B cell (primary cell): Measurements from ENCODE around the gene PTGS2. TPM values are rescaled to one million over a fixed set of nuclear protein-coding genes. Genes with fewer than 3 reads are reported as not detected.
"Not testable (repeated sequence)": the region's sequence is repeated elsewhere in the genome, so short reads cannot be mapped to it uniquely, and the experiment has no call there.

ENCODE experiments used
- ATAC-seq: fragments of 200-7000 bp; cut with Tn5 transposase; one replicate; pipeline ENCODE4 v1.10.0; 2021; ENCODE audit warnings: low read depth, mild to moderate bottlenecking, moderate number of reproducible peaks, moderate library complexity
- CTCF ChIA-PET: fragments of 350-600 bp; sonication (Branson Sonifier 250); formaldehyde crosslinking; loops from one replicate; lab custom pipeline; 2021; ENCODE audit warnings: antibody characterized with exemption, inconsistent platforms; lab: Charles Lee
- POLR2A ChIA-PET: fragments of 350-600 bp; sonication (Branson Sonifier 250); formaldehyde crosslinking; loops from one replicate; lab custom pipeline; 2021; ENCODE audit warnings: antibody characterized with exemption; lab: Charles Lee
- DNase-seq: peaks from one replicate; pipeline ENCODE4 v3.0.0; 2013
- H2AFZ ChIP-seq: 2 replicates; pipeline ENCODE4 v1.6.1; 2012; ENCODE audit warnings: mild to moderate bottlenecking, low read depth, low read length; ENCODE audit not compliant: insufficient read depth, poor library complexity, severe bottlenecking
- H3K27ac ChIP-seq, 2 donors: 1 replicate in 1 of 2; 2 replicates in 1 of 2; pipeline ENCODE4 v1.5.1; 2012 to 2013; ENCODE audit warnings: low read length in 2 of 2, mild to moderate bottlenecking in 2 of 2, moderate library complexity in 1 of 2
- H3K27me3 ChIP-seq, 4 experiments: fragments of 200-600 bp in 1 of 4; sonication (generic) in 1 of 4; replicated peaks in 1 of 4; 1 replicate in 2 of 4; 2 replicates in 2 of 4; pipeline versions ENCODE4 v1.6.1 to v1.7.0; 2013 to 2016; ENCODE audit warnings: low read length in 3 of 4, mild to moderate bottlenecking in 2 of 4, mixed read lengths in 1 of 4, moderate library complexity in 1 of 4; ENCODE audit not compliant: insufficient read depth in 4 of 4, control insufficient read depth in 3 of 4; ENCODE audit errors: control extremely low read depth in 1 of 4
- H3K36me3 ChIP-seq, 2 experiments: replicated peaks in 1 of 2; 1 replicate in 1 of 2; 2 replicates in 1 of 2; pipeline versions ENCODE4 v1.6.1 to v1.7.1; 2013; ENCODE audit warnings: low read length in 1 of 2; ENCODE audit not compliant: insufficient read depth in 2 of 2, control insufficient read depth in 1 of 2; ENCODE audit errors: control extremely low read depth in 1 of 2, extremely low read depth in 1 of 2
- H3K4me1 ChIP-seq, 2 donors: fragments of 200-600 bp in 1 of 2; sonication (generic) in 1 of 2; 1 replicate in 1 of 2; 2 replicates in 1 of 2; pipeline versions ENCODE4 v1.5.1 to v1.6.1; 2013 to 2017; ENCODE audit warnings: low read length in 2 of 2; ENCODE audit not compliant: control insufficient read depth in 2 of 2, insufficient read depth in 2 of 2
- H3K4me2 ChIP-seq: replicated peaks from 2 replicates; pipeline ENCODE3; 2012; ENCODE audit warnings: mild to moderate bottlenecking, low read depth, low read length; ENCODE audit not compliant: poor library complexity, severe bottlenecking
- H3K4me3 ChIP-seq, 5 experiments: fragments of 200-600 bp in 1 of 5; sonication (generic) in 1 of 5; 1 replicate in 3 of 5; 2 replicates in 2 of 5; pipeline versions ENCODE4 v1.5.1 to v1.7.0; 2011 to 2016; ENCODE audit warnings: low read length in 4 of 5, mild to moderate bottlenecking in 4 of 5, low read depth in 2 of 5, control low read depth in 1 of 5, moderate library complexity in 1 of 5; ENCODE audit not compliant: insufficient read depth in 1 of 5; ENCODE audit errors: control extremely low read depth in 1 of 5, extremely low read depth in 1 of 5
- H3K79me2 ChIP-seq: fragments of 200-600 bp; sonication (generic); one replicate; pipeline ENCODE4 v1.6.0; 2016; ENCODE audit warnings: low read length; ENCODE audit not compliant: control insufficient read depth, insufficient read depth
- H3K9ac ChIP-seq: fragments of 200-600 bp; sonication (generic); 2 replicates; pipeline ENCODE4 v1.6.1; 2017; ENCODE audit warnings: mild to moderate bottlenecking, low read length, moderate library complexity
- H3K9me3 ChIP-seq, 3 donors: one replicate each; pipeline versions ENCODE4 v1.6.1 to v1.7.1; 2013; ENCODE audit warnings: low read length in 2 of 3; ENCODE audit not compliant: control insufficient read depth in 2 of 3, insufficient read depth in 1 of 3; ENCODE audit errors: control extremely low read depth in 1 of 3
- H4K20me1 ChIP-seq: 2 replicates; pipeline ENCODE4 v1.6.0; 2012; ENCODE audit warnings: mild to moderate bottlenecking, low read length; ENCODE audit not compliant: insufficient read depth, control insufficient read depth, poor library complexity, severe bottlenecking
- H3K27ac Mint-ChIP-seq: one replicate; pipeline ENCODE4 v1.8.0; 2021; ENCODE audit warnings: mixed read lengths
- H3K27me3 Mint-ChIP-seq: one replicate; pipeline ENCODE4 v1.8.0; 2021; ENCODE audit warnings: mixed read lengths
- H3K4me1 Mint-ChIP-seq: one replicate; pipeline ENCODE4 v1.8.0; 2021; ENCODE audit warnings: mixed read lengths
- H3K4me3 Mint-ChIP-seq: one replicate; pipeline ENCODE4 v1.8.0; 2021; ENCODE audit warnings: mixed read lengths
- H3K9me3 Mint-ChIP-seq: one replicate; pipeline ENCODE4 v1.8.0; 2022; ENCODE audit warnings: mixed read lengths; ENCODE audit not compliant: insufficient read depth
- EZH2 ChIP-seq: IDR thresholded peaks from 2 replicates; pipeline ENCODE4 v1.6.1; 2012; ENCODE audit warnings: borderline replicate concordance, low read depth, mild to moderate bottlenecking, moderate library complexity, low read length; ENCODE audit not compliant: insufficient read depth, poor library complexity, severe bottlenecking
- WGBS: methylation state at CpG from one replicate; pipeline ENCODE4 v1.1.5; 2013; ENCODE audit warnings: missing lambda C conversion rate; ENCODE audit not compliant: insufficient coverage; 5-methylcytosine and 5-hydroxymethylcytosine counted together
- intact Hi-C: fragments of 100-400 bp; cut with micrococcal nuclease; formaldehyde crosslinking; loops from one replicate; pipeline ENCODE4 v1.10.0; 2022
- polyA plus RNA-seq: library from polyadenylated mRNA; depleted of rRNA; stranded (reverse); fragments of >200 nt; gene quantifications from 2 replicates; pipeline ENCODE4 v1.2.3, GENCODE V29; 2012
- total RNA-seq, 2 donors: library from RNA; stranded (reverse); fragments of 120-200 nt in 1 of 2; gene quantifications; 1 replicate in 1 of 2; 2 replicates in 1 of 2; pipeline versions ENCODE4 v1.2.3 to v1.2.4, GENCODE V29; 2013 to 2022
- TF ChIP-seq, protein P1 (sequence below): fragments of 200-600 bp; IDR thresholded peaks from one replicate; pipeline ENCODE4 v1.8.0; 2022; ENCODE audit warnings: antibody characterized with exemption, mild to moderate bottlenecking

PTGS2 gene
- total and polyA plus RNA-seq, 2 donors (not counting 1 experiment from before 2014, with no cell fraction given) = 0.85 TPM; not detected in 1

DNA sequence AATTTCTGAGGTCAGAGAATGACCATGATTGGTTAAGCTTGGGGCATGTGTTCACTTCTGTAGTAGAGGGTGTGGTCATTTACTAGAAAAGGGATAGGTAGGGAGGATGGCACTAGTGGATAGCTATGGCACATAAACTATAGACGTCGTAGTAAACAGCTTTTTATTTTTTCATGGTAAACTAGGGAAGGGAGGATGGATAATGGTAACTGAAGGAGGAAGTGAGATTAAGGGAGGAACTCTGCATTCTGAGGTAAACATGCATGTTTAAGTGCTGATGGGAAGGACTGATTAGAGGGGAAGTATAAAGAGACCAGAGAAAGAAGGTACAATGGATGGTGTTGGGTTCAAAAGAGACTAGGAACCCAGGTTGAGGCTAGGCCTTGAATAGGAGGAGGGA, 26.9 kb downstream of the PTGS2 start:
- H3K27me3 ChIP-seq = no peaks in the 10 kb centered on the region
- CTCF ChIA-PET = no interaction called here
- Mint-ChIP-seq H3K27me3 (peaks cover 5% of the 10 kb centered on the region), H3K4me3 (no peak overlapping the region), H3K27ac (no peak overlapping the region), H3K9me3 (peaks cover 9% of the 10 kb centered on the region), H3K4me1 (no peaks in the 10 kb centered on the region)
- ATAC-seq (no peak), DNase-seq (no peak)
- WGBS = 87% methylated on average over 2 of the region's 2 CpGs
- no peaks in the 10 kb centered on the region for H3K79me2 ChIP-seq
- H2AFZ ChIP-seq = no peak overlapping the region
- no peak overlapping the region for H3K4me2 ChIP-seq
- POLR2A ChIA-PET = no interaction called here
- no peaks in the 10 kb centered on the region for H3K4me1 ChIP-seq
- no peak overlapping the region for H3K9ac ChIP-seq
- H3K27ac ChIP-seq = no peak overlapping the region
- peaks cover 0 to 4% (median 0%) of the 10 kb centered on the region in 3 donors for H3K9me3 ChIP-seq
- intact Hi-C loops = no loop called here
- no peaks in the 10 kb centered on the region for H3K36me3 ChIP-seq
- TF ChIP-seq, protein P1, sequence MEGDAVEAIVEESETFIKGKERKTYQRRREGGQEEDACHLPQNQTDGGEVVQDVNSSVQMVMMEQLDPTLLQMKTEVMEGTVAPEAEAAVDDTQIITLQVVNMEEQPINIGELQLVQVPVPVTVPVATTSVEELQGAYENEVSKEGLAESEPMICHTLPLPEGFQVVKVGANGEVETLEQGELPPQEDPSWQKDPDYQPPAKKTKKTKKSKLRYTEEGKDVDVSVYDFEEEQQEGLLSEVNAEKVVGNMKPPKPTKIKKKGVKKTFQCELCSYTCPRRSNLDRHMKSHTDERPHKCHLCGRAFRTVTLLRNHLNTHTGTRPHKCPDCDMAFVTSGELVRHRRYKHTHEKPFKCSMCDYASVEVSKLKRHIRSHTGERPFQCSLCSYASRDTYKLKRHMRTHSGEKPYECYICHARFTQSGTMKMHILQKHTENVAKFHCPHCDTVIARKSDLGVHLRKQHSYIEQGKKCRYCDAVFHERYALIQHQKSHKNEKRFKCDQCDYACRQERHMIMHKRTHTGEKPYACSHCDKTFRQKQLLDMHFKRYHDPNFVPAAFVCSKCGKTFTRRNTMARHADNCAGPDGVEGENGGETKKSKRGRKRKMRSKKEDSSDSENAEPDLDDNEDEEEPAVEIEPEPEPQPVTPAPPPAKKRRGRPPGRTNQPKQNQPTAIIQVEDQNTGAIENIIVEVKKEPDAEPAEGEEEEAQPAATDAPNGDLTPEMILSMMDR = no peak
- no peak for TF ChIP-seq EZH2
- no peaks in the 10 kb centered on the region for H4K20me1 ChIP-seq
- H3K4me3 ChIP-seq = no peak overlapping the region

DNA sequence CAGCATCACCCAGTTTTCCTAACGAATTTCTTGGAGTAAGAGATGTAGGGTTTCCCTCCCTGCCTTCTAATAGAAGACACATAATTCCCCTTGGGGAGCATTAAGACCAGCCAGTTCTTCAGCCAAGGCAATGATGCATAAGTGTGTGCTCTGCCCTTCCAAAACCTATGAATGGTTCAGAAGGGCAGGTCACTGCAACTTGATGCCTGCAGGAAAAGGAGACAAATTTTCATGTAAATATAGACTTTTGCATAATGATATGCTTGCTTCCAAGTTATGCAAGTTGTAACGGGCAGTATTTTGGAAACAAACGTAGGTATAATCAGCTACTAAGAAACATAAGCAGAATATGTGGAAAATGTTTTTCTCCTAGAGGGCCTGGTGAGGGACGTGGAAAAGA, 31.6 kb downstream of the PTGS2 start:
- Histone ChIP-seq H3K79me2 (no peaks in the 10 kb centered on the region), H3K9me3 (no peaks in the 10 kb centered on the region), H3K9ac (no peak overlapping the region), H3K36me3 (no peaks in the 10 kb centered on the region), H3K4me1 (no peaks in the 10 kb centered on the region), H4K20me1 (no peaks in the 10 kb centered on the region), H3K4me3 (no peak overlapping the region), H3K27me3 (no peaks in the 10 kb centered on the region), H2AFZ (no peak overlapping the region), H3K27ac (no peak overlapping the region), H3K4me2 (no peak overlapping the region)
- no peak for ATAC-seq
- Mint-ChIP-seq H3K27ac (no peak overlapping the region), H3K27me3 (peaks cover 5% of the 10 kb centered on the region), H3K9me3 (peaks cover 6% of the 10 kb centered on the region), H3K4me3 (no peak overlapping the region), H3K4me1 (no peaks in the 10 kb centered on the region)
- no peak for DNase-seq
- intact Hi-C loops = no loop called here
- CTCF ChIA-PET = no interaction called here
- TF ChIP-seq, protein P1 = no peak
- TF ChIP-seq EZH2 = no peak
- no CpG with 5 or more reads among the region's 4 CpGs for WGBS
- POLR2A ChIA-PET = no interaction called here

DNA sequence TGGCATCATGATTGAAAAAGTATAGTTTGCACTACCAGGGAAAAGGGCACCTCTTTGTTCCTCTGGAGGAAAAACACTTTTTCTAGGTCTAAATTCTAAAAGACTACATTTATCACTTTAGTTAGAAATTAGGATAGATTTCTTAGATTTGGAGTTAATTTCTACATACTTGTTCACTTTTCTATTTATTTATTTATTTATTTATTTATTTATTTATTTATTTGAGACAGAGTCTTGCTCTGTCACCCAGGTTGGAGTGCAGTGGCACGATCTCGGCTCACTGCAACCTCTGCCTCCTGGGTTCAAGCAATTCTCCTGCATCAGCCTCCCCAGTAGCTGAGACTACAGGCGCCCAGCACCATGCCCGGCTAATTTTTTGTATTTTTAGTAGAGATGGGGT, 32.2 kb downstream of the PTGS2 start:
- H3K27ac ChIP-seq, H3K4me3 ChIP-seq, H3K27me3 Mint-ChIP-seq, H3K9me3 Mint-ChIP-seq, H3K4me1 ChIP-seq, H3K9ac ChIP-seq, H2AFZ ChIP-seq, DNase-seq, H3K79me2 ChIP-seq, H4K20me1 ChIP-seq, H3K9me3 ChIP-seq, H3K27ac Mint-ChIP-seq, POLR2A ChIA-PET, H3K4me1 Mint-ChIP-seq, H3K27me3 ChIP-seq, intact Hi-C loops, H3K4me3 Mint-ChIP-seq, H3K36me3 ChIP-seq, H3K4me2 ChIP-seq, CTCF ChIA-PET, ATAC-seq: not testable (repeated sequence)
- 100% methylated on average over 2 of the region's 4 CpGs for WGBS
